ENCODE results near the gene ITGAV. TPM values are rescaled to one million over a fixed set of nuclear protein-coding genes. Genes with fewer than 3 reads are reported as not detected.

ITGAV gene
- total and polyA plus RNA-seq, 2 donors from 2014 or later: 26.3 to 99.0 TPM

GRCh38 chr2:186726938-186727337 lies 137.1 kb downstream of the ITGAV start:
- no peak for TF ChIP-seq CTCF (IDR thresholded peaks at IDR 0.05; ENCODE audit: borderline replicate concordance, extremely low read depth, insufficient read depth)
- intact Hi-C loops (cut with DNase I): no loop called here

GRCh38 chr2:186728631-186729030 lies 138.8 kb downstream of the ITGAV start:
- H3K9me3 ChIP-seq (ENCODE audit: control insufficient read depth in 2 of 3, insufficient read depth in 1 of 3, low read length in 3 of 3): no peaks in the 10 kb centered on the region
- no peak for TF ChIP-seq CTCF (IDR thresholded peaks at IDR 0.05; ENCODE audit: borderline replicate concordance, extremely low read depth, insufficient read depth)
- no peak overlapping the region for H3K9ac ChIP-seq (ENCODE audit: low read length in 3 of 3)
- no peaks in the 10 kb centered on the region for H3K36me3 ChIP-seq (ENCODE audit: control insufficient read depth in 2 of 3, insufficient read depth in 3 of 3, low read length in 3 of 3)
- no peak overlapping the region for H3K27ac ChIP-seq (ENCODE audit: low read depth in 2 of 2, low read length in 2 of 2)
- no peaks in the 10 kb centered on the region for H3K27me3 ChIP-seq (ENCODE audit: control insufficient read depth, insufficient read depth, low read length)
- intact Hi-C loops (cut with DNase I): no loop called here
- no peak overlapping the region for H3K4me3 ChIP-seq (ENCODE audit: low read length in 3 of 3)
- H3K4me1 ChIP-seq (ENCODE audit: control insufficient read depth in 2 of 3, insufficient read depth in 2 of 3, low read depth in 1 of 3, low read length in 3 of 3): no peaks in the 10 kb centered on the region
- no peak for FAIRE-seq
- DNase-seq: no peak

More at GRCh38 chr2:186726938-186727337, 137.1 kb downstream of the ITGAV start:
- H3K9me3 ChIP-seq (ENCODE audit: control insufficient read depth in 2 of 3, insufficient read depth in 1 of 3, low read length in 3 of 3): no peaks in the 10 kb centered on the region
- no peak overlapping the region for H3K27ac ChIP-seq (ENCODE audit: low read depth in 2 of 2, low read length in 2 of 2)
- FAIRE-seq: no peak
- H3K4me3 ChIP-seq (ENCODE audit: low read length in 3 of 3): no peak overlapping the region
- no peaks in the 10 kb centered on the region for H3K4me1 ChIP-seq (ENCODE audit: control insufficient read depth in 2 of 3, insufficient read depth in 2 of 3, low read depth in 1 of 3, low read length in 3 of 3)
- no peaks in the 10 kb centered on the region for H3K27me3 ChIP-seq (ENCODE audit: control insufficient read depth, insufficient read depth, low read length)
- no peaks in the 10 kb centered on the region for H3K36me3 ChIP-seq (ENCODE audit: control insufficient read depth in 2 of 3, insufficient read depth in 3 of 3, low read length in 3 of 3)
- no peak for DNase-seq
- no peak overlapping the region for H3K9ac ChIP-seq (ENCODE audit: low read length in 3 of 3)

Other genes starting within 250 kb of the ITGAV start
- gene ZC3H15, start 103.8 kb upstream of the ITGAV start, total RNA-seq: 45.3 TPM
- 51.5 TPM for gene ZC3H15, start 103.8 kb upstream of the ITGAV start, polyA plus RNA-seq (ENCODE audit: insufficient read depth, low read depth, low replicate concordance)
- gene FAM171B, start 104.0 kb downstream of the ITGAV start, total RNA-seq: 7.4 TPM
- gene FAM171B, start 104.0 kb downstream of the ITGAV start, polyA plus RNA-seq (ENCODE audit: insufficient read depth, low read depth, low replicate concordance): 0.97 TPM

Data from kidney (tissue), 14 donors.